ENCODE measurements around the gene DUSP28. TPM values are rescaled to one million over a fixed set of nuclear protein-coding genes. Genes with fewer than 3 reads are reported as not detected.

DUSP28 gene
- total and polyA plus RNA-seq, 2 of the 13 experiments (the other 11 are each of a cell fraction or from before 2014, with no cell fraction given): 5.2 to 8.6 TPM

- BruUV-seq (replicated peaks): no TSS peak
- Histone ChIP-seq H4K20me1 (ENCODE audit: insufficient read depth, low read length) (0 out of 2 replicates have a peak, but pooled peaks cover 5% of the 10 kb centered on the region), H3K4me3 (replicated peaks in 1 of 3; ENCODE audit: insufficient read depth in 1 of 3, low read depth in 2 of 3, low read length in 3 of 3) (peak overlapping the region in 1 of 3 experiments; percentile 74; a peak in 1 of 6 replicates), H3K36me3 (replicated peaks in 1 of 2; ENCODE audit: control insufficient read depth in 1 of 2, insufficient read depth in 2 of 2, low read length in 2 of 2) (no peaks in the 10 kb centered on the region), H3K79me2 (ENCODE audit: insufficient read depth, low read length) (peaks cover 36% of the 10 kb centered on the region), H3K9ac (ENCODE audit: insufficient read depth, low read depth, low read length) (peak overlapping the region; percentile 78), H2AFZ (ENCODE audit: low read length) (no peak overlapping the region), H3K27me3 (ENCODE audit: control insufficient read depth in 1 of 2, insufficient read depth in 2 of 2, low read length in 2 of 2) (no peaks in the 10 kb centered on the region), H3K27ac (ENCODE audit: extremely low read length, insufficient read depth, low read length) (peak overlapping the region; percentile 91), H3K9me3 (ENCODE audit: low read length) (no peaks in the 10 kb centered on the region), H3K4me2 (ENCODE audit: low read depth, low read length) (peak overlapping the region; percentile 91), H3K4me1 (ENCODE audit: insufficient read depth, low read length) (peaks cover 65% of the 10 kb centered on the region)
- ChIA-PET CTCF (ENCODE audit: low intra/inter-chr PET ratio, low total read pairs) (interaction anchor here (1.1 to 1.4 kb wide), 3 partner anchors 17 to 90 kb away, joined by 4 to 5 read pairs (median 4); partner anchors contain the start of gene CAPN10), POLR2A (interaction anchor here (0.8 to 9.7 kb wide), 14 partner anchors 9 to 270 kb away, joined by 3 to 147 read pairs (median 4); partner anchors contain the start of genes CAPN10, DUSP28, GPR35 and RNPEPL1)
- intact Hi-C loops (cut with micrococcal nuclease; ENCODE audit: unreplicated experiment): loop anchor here (1.0 to 10.0 kb wide), 2 partner anchors 18 to 231 kb away; partner anchors contain the start of gene CAPN10
- ATAC-seq (peak; percentile 7), DNase-seq (ENCODE audit: low spot score) (no peak), FAIRE-seq (no peak)
- in situ Hi-C loops (cut with HindIII; ENCODE audit: extremely low pct_ligation_motif_present, low pct_unique_long_range_greater_than_20kb): no loop called here
- 80% methylated on average over 10 of the region's 10 CpGs for WGBS (ENCODE audit: low lambda C conversion rate)
- no peak for TF ChIP-seq NFKBIZ (CRISPR knock-in tag; IDR thresholded peaks at IDR 0.05)
- TF ChIP-seq, protein P1, sequence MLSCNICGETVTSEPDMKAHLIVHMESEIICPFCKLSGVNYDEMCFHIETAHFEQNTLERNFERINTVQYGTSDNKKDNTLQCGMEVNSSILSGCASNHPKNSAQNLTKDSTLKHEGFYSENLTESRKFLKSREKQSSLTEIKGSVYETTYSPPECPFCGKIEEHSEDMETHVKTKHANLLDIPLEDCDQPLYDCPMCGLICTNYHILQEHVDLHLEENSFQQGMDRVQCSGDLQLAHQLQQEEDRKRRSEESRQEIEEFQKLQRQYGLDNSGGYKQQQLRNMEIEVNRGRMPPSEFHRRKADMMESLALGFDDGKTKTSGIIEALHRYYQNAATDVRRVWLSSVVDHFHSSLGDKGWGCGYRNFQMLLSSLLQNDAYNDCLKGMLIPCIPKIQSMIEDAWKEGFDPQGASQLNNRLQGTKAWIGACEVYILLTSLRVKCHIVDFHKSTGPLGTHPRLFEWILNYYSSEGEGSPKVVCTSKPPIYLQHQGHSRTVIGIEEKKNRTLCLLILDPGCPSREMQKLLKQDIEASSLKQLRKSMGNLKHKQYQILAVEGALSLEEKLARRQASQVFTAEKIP (CRISPR knock-in tag; IDR thresholded peaks at IDR 0.05; ENCODE audit: borderline replicate concordance): 0 out of 2 replicates have a peak, but pooled peaks have one; percentile 65
- TF ChIP-seq FLYWCH1 (CRISPR knock-in tag; IDR thresholded peaks at IDR 0.05): no peak
- peak; percentile 29 for TF ChIP-seq AGO1 (IDR thresholded peaks at IDR 0.05; ENCODE audit: low read depth, low read length, poor library complexity, severe bottlenecking)
- TF ChIP-seq ZNF800 (CRISPR knock-in tag; IDR thresholded peaks at IDR 0.05): no peak
- TF ChIP-seq, protein P2, sequence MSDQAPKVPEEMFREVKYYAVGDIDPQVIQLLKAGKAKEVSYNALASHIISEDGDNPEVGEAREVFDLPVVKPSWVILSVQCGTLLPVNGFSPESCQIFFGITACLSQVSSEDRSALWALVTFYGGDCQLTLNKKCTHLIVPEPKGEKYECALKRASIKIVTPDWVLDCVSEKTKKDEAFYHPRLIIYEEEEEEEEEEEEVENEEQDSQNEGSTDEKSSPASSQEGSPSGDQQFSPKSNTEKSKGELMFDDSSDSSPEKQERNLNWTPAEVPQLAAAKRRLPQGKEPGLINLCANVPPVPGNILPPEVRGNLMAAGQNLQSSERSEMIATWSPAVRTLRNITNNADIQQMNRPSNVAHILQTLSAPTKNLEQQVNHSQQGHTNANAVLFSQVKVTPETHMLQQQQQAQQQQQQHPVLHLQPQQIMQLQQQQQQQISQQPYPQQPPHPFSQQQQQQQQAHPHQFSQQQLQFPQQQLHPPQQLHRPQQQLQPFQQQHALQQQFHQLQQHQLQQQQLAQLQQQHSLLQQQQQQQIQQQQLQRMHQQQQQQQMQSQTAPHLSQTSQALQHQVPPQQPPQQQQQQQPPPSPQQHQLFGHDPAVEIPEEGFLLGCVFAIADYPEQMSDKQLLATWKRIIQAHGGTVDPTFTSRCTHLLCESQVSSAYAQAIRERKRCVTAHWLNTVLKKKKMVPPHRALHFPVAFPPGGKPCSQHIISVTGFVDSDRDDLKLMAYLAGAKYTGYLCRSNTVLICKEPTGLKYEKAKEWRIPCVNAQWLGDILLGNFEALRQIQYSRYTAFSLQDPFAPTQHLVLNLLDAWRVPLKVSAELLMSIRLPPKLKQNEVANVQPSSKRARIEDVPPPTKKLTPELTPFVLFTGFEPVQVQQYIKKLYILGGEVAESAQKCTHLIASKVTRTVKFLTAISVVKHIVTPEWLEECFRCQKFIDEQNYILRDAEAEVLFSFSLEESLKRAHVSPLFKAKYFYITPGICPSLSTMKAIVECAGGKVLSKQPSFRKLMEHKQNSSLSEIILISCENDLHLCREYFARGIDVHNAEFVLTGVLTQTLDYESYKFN (CRISPR knock-in tag; conservative IDR thresholded peaks at IDR 0.05): no peak
- TF ChIP-seq ZSCAN20 (CRISPR knock-in tag; IDR thresholded peaks at IDR 0.05; ENCODE audit: borderline replicate concordance): no peak
- no peak for TF ChIP-seq ARNTL (CRISPR knock-in tag; IDR thresholded peaks at IDR 0.05)
- no peak for TF ChIP-seq ZNF34 (CRISPR knock-in tag; IDR thresholded peaks at IDR 0.05; ENCODE audit: borderline replicate concordance)
- TF ChIP-seq KMT2B (CRISPR knock-in tag; IDR thresholded peaks at IDR 0.05): no peak
- peak; percentile 17; the same call in 1 of the 2 replicates for TF ChIP-seq ZFP91 (CRISPR knock-in tag; IDR thresholded peaks at IDR 0.05; ENCODE audit: borderline replicate concordance)
- TF ChIP-seq BRCA1 (CRISPR knock-in tag; IDR thresholded peaks at IDR 0.05): no peak
- 0 out of 2 replicates have a peak, but pooled peaks have one; percentile 13 for TF ChIP-seq RXRA (CRISPR knock-in tag; IDR thresholded peaks at IDR 0.05)
- TF ChIP-seq ZFYVE20 (CRISPR knock-in tag; IDR thresholded peaks at IDR 0.05; ENCODE audit: borderline replicate concordance, low read depth): no peak
- TF ChIP-seq ZNF207 (IDR thresholded peaks at IDR 0.05; ENCODE audit: borderline replicate concordance): no peak
Observed at GRCh38 chr2:240603846-240604245, 43.7 kb downstream of the DUSP28 start.
